PC-3 (cell line): Measurements from ENCODE around the gene DBNDD1.

Experiments used
- EZH2 ChIP-seq: fragments of 300-600 bp; sonication (generic); IDR thresholded peaks from one replicate; pipeline ENCODE4 v1.6.1; 2017; ENCODE audit warnings: antibody characterized with exemption, mild to moderate bottlenecking, low read length; ENCODE audit not compliant: unreplicated experiment
- TF ChIP-seq, protein P1 (sequence below): fragments of 300-600 bp; sonication (generic); conservative IDR thresholded peaks from 2 replicates; pipeline ENCODE4 v1.5.1; 2017; ENCODE audit warnings: antibody characterized with exemption, low read depth, mild to moderate bottlenecking, low read length

- TF ChIP-seq EZH2, result no peak
- TF ChIP-seq, protein P1, sequence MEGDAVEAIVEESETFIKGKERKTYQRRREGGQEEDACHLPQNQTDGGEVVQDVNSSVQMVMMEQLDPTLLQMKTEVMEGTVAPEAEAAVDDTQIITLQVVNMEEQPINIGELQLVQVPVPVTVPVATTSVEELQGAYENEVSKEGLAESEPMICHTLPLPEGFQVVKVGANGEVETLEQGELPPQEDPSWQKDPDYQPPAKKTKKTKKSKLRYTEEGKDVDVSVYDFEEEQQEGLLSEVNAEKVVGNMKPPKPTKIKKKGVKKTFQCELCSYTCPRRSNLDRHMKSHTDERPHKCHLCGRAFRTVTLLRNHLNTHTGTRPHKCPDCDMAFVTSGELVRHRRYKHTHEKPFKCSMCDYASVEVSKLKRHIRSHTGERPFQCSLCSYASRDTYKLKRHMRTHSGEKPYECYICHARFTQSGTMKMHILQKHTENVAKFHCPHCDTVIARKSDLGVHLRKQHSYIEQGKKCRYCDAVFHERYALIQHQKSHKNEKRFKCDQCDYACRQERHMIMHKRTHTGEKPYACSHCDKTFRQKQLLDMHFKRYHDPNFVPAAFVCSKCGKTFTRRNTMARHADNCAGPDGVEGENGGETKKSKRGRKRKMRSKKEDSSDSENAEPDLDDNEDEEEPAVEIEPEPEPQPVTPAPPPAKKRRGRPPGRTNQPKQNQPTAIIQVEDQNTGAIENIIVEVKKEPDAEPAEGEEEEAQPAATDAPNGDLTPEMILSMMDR, result no peak
Observed at GRCh38 chr16:90044111-90044551, 24.9 kb upstream of the DBNDD1 start.
